Measurements from ENCODE around the gene ATXN7L2.

DNA sequence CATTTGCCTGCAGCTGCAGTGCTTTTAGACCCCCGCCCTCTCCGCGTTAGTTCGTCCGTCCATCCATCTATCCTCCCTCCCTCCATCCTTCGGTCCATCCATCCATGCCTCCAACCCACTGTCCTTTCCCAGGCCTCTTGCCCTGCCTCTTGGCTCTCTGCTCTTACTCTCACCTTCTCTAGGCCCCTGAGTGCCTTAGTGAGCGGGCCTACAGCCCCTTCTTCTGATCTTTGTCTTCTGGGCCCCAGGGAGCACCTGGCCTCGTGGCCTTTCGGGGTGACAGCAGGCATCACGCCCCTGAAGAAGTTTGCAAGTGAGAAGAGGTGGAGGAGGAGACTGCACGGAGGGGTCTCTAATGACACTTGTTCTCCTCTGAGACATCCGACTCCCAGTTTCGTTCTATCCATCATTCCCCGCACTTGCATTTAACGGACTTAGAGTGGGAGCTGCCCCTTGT lies 842 bp downstream of the ATXN7L2 start:
- no peak for TF ChIP-seq CTCF (IDR thresholded peaks at IDR 0.05; ENCODE audit: insufficient read depth, low read length, poor library complexity, severe bottlenecking)
- no peak for TF ChIP-seq EZH2phosphoT487 (conservative IDR thresholded peaks at IDR 0.05; ENCODE audit: low read length)
